HCEC 1CT (cell line): ENCODE results near the gene PGAP1.

Experiments used
- DNase-seq: peaks from one replicate; pipeline ENCODE4 v3.0.0-alpha.2; 2017

The PGAP1 gene, protein sequence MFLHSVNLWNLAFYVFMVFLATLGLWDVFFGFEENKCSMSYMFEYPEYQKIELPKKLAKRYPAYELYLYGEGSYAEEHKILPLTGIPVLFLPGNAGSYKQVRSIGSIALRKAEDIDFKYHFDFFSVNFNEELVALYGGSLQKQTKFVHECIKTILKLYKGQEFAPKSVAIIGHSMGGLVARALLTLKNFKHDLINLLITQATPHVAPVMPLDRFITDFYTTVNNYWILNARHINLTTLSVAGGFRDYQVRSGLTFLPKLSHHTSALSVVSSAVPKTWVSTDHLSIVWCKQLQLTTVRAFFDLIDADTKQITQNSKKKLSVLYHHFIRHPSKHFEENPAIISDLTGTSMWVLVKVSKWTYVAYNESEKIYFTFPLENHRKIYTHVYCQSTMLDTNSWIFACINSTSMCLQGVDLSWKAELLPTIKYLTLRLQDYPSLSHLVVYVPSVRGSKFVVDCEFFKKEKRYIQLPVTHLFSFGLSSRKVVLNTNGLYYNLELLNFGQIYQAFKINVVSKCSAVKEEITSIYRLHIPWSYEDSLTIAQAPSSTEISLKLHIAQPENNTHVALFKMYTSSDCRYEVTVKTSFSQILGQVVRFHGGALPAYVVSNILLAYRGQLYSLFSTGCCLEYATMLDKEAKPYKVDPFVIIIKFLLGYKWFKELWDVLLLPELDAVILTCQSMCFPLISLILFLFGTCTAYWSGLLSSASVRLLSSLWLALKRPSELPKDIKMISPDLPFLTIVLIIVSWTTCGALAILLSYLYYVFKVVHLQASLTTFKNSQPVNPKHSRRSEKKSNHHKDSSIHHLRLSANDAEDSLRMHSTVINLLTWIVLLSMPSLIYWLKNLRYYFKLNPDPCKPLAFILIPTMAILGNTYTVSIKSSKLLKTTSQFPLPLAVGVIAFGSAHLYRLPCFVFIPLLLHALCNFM

DNA sequence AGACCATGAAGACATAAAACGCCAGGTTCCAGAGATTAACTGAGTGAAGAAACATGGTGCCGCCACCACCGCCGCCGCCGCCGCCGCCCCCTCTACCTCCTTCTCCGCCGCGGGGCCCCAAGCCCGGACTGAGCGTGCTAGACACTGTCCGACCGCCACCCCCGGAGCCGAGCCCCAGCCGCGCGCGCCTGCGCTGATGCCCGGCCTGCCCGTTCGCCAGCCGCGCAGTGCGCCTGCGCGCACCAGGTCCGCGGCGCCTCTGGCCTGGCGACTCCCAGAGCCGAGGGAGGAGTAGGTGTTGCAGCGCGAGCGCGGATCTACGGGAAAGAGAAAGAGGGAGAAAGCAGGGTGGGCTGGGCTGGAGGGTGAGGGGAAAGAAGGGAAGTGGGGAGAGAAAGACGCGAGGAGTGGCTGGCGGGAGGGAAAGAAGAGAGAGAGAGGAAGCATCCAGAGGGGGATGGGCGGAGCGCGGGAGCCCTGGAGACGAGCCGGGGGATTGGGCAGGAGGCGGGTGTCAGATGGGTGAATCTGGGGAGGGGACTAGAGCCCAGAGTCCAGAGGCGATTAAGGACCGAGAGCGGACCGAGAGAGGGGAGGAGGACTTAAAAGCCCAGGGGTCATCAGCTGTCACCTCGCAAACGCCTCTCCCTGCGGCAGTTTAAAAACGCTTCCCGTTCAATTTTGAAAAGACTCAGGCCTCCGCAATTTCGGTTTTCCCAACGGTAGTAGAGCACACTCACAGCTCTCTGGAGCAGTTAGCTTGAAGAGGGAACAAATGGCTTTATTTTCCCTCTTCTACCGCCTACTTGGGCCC lies at the start of gene PGAP1:
PGAP1 (minus strand) TSS at position 146 of the 814 bp plus-strand sequence; CDS start at position 55, 91 bp downstream.
- DNase-seq: peak; percentile 83

DNA sequence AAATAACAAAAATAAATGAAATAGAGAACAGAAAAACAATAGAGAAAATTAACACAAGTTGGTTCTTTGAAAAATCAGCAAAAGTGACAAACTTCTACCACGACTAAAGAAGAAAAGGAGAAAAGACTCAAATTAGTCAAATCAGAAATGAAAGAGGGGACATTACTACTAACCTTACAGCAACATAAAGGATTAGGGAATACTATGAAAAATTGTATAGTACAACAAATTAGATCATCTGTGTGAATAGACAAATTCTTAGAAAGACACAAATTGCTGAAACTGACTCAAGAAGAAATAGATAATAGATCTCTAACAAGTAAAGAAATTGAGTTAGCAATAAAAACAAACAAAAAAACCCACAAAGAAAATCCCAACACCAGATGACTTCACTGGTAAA lies 48.5 kb upstream of the PGAP1 start:
- no peak for DNase-seq

DNA sequence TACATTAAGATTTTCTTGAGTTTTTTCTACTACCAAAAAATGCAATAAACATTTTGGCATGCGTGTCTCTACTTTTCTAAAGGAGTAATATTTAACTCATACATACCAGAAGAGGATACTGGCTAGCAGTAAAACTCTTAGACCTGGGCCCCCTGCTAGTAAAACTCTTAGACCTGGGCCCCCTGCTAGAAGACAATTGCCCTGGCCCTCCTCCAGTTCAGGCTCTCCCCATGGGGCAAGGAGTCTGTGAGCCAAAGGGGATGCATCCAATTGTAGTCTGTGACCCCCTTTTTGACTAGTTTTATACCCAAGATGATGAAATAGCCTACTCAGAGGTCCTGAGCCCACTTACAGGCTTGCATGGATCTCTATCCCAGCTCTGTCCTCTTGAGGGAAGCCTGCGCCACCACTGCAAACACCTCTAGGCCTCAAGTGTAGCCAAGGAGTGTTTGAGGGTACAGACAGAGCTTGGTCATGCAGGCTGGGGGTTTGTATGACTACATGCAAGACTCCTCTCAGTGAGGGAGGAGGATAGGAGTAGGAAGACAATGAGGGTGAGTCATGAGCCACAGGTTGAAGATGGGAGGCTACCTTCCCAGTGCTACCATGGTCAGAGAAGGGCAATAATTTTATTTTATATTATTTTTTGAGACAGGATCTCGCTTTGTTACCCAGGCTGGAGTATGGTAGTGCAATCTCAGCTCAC lies 45.2 kb upstream of the PGAP1 start:
- no peak for DNase-seq

DNA sequence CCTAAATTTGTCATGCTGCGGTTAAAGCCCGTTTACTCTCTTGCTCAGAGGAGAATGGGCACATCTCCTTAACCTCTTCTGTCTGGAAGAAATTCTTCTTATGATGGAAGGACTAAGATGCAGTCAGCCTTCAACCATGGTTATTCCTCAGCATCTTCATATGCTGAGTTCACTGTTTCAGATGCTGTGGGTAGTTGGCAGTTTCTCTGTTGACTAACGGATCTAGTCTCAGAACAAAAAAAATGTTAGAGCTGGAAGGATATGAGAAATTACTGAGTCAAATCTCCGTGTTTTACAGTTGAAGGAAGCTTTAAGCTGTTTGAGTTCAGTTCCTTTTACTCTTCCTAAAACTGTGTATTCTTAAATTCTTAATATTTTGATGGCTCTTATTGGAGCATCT lies 43.6 kb upstream of the PGAP1 start:
- no peak for DNase-seq

DNA sequence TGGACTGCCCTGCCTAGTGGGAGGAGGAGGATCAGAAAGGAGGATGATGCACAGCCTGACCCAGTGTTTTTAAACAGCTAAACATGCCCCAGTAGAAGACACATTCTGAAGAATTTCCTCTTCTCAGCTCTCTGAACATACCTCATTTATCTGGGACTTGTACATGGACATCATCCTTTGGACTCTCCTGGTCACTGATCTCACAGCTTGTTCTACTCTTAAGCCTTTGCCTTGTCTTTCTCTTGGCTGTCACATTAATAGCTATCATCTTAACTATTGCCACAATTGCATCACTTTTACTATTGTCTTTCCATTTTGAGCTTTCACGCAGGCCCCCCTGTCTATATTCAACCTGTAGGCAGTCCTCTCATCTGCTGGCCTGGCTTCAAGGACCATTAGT lies 42.0 kb upstream of the PGAP1 start:
- DNase-seq: no peak

DNA sequence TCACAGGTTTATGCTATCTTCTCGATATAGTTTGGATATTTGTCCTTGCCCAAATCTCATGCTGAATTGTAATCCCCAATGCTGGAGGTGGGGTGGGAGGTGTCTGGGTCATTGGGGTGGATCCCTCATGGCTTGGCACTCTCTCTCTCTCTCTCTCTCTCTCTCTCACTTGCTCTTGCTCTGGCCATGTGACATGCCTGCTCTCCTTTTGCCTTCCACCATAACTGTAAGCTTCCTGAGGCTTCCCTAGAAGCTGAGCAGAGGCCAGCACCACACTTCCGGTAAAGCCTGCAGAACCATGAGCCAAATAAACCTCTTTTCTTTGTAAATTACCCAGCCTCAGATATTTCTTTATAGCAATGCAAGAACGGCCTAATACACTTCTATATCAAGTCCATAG lies 41.3 kb upstream of the PGAP1 start:
- DNase-seq: no peak

DNA sequence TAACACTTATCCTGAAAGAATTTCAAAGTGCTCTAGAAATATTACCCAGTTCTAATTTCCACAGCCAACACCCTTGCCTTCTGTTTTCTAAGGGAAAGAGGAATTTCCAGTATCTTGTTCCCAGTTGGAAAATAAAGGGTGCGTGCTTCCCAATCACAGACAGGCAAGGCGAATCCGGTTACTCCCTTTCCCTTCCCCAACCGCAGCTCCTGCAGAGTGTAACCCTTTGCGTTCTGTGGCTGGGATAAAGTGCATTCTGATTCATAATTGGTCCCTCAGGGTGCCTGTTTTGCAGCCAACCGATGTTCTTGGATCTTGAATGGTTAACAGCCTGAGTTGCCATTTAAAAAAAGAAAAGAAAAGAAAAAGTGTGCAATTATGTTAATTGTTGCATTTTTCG lies 40.6 kb upstream of the PGAP1 start:
- peak; percentile 80 for DNase-seq

DNA sequence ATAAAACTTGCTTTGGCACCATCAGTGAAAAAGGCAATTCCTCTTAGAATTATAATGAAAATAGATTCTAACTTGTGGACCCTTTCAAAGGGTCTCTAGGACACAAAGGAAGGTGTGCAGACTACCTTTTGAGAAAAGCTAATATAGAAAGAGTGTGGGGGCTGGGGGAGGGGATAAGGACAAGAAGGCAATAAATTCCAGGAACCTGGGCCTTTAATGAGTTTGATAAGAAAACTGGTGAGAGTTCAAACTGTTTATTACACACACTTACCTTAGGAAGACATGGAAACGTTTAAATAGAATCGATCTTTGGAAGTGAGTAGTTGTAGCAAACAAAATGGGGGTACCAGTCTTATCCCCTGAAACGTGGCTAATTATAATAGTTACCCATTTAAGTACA lies 39.6 kb upstream of the PGAP1 start:
- no peak for DNase-seq

DNA sequence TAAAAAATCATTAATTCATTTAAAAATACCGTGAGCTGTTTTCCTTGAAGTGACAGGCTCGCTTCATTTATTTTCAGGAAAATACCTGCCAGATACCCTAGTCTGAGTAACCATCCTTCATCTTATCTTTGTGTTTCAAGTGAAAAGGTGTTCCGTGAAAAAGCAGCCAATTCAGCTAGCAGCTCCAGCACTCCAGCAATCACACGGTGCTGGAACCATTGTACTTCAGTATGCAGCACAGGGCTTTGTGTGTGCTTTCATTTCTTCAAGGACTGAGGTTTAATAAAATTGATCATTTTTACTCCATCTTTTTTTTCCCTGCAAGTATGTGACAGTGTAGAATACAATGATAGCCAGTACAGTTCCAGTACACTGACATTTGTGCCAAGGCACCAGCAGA lies 39.1 kb upstream of the PGAP1 start:
- DNase-seq: no peak

DNA sequence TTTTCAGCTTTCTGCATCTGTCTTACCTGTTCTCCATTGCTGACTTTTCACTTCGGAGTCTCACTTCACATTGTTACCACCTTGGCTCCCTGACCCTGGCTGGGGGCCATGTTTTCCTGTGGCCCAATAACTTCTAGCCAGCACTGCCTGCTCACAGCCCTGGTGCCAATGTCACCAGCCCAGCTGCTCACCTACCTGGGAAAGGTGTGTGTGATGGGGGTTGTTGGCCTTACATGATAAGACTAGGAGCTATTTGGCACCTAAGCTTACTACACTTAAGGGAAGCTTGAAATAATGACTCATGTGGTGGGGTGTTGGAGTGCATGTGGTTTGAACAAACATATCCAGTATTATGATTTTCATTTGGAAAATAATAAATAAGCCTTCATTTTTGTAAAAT lies 37.5 kb upstream of the PGAP1 start:
- no peak for DNase-seq

DNA sequence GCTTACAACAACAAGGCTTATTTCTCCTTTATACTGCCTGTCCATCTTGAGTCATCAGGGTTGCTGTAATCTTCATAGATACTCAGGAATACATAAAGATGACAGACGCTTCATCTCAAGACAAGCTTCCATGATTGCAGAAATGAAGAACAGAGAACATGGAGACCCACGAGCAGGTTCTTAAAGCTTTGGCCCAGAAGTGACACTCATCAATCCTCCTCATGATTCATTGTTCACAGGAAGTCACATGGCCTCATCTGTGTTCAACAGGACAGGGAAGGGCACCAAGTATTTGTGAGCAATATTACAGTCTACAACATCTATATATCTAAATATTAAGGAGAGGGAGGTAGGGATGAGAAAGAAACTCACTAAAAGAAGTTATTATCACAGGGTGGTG lies 36.5 kb upstream of the PGAP1 start:
- no peak for DNase-seq

DNA sequence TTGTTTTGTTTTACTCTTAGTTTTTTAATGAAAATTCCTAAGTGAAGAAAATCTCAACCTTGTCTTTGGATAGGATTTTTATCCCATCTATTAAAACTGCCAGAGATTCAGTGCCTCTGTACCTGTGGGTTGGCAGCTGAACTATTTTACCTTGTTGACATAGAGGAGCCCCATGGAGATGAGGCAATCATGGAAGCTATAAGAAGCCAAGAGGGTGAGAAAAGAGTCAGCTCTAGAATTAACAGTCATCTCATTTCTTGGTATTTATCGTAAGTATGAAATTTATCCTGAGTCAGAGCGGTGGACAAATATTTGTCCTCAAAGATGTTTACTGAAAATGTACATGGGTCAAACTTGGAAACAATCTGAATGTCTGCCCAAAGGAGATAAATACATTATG lies 35.8 kb upstream of the PGAP1 start:
- no peak for DNase-seq

DNA sequence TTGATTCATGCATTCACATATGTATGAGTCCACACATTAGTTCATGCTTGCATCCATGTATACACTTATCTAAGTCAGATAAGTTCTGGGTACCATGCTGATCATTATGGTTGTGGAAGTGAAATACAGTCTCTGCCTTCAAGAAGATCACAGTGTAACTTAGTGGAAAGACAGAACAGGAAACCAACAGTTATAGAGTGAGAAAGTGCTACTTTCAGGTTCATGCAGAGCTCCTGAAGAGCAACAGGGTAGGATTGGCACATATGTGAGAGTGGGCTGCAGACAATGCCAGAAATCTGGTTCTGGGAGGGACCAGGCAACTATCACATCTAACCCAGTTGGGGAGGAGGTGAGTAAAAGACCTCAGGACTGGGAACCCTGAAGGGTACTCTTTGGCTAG lies 35.4 kb upstream of the PGAP1 start:
- DNase-seq: no peak

DNA sequence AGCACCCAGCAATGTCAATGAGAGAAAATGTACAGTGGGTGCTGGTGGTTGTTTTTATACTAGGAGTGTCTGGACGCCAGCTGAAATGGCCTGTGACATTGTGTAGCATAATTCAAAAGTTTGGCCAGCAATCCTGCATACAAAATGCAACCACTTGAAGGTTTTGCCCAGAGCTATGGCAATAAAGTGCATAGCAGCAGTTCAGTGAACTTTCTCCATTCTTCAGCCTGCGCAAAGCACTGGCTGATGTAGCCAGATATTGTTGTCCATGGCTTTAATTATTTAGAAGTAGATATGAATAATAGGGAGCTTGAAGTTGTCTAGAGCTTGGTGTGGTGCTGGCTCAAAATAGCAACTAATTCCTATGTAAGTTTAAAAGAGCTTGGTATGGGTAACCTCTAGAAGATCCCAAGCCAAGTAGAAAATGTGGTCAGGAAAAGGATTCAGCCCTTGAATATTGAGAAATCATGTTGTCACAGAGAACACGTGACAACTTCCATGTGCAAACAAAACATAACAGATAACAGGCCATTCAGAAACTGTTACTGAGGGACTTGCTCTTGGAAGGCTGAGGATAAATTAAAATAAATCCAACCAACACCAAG lies 33.3 kb upstream of the PGAP1 start:
- no peak for DNase-seq

DNA sequence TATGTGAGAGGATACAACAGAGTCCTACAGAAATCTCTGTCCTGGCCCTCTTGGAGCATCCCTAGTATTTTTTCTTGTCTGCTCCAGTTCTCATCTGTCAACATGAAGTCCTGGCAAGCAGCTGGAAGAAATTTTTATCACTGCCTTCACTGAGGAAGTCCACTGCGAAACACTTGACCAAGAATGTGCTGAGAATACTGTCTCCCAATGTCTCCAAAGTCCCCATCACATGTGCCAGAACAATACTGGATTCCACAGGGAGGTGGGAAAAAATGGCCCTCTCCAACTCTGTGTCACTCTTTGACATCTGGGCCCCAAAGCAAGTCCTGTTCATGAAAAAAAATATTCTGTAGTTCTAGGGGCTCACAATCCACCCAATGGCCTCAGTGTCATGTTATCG lies 32.8 kb upstream of the PGAP1 start:
- no peak for DNase-seq

DNA sequence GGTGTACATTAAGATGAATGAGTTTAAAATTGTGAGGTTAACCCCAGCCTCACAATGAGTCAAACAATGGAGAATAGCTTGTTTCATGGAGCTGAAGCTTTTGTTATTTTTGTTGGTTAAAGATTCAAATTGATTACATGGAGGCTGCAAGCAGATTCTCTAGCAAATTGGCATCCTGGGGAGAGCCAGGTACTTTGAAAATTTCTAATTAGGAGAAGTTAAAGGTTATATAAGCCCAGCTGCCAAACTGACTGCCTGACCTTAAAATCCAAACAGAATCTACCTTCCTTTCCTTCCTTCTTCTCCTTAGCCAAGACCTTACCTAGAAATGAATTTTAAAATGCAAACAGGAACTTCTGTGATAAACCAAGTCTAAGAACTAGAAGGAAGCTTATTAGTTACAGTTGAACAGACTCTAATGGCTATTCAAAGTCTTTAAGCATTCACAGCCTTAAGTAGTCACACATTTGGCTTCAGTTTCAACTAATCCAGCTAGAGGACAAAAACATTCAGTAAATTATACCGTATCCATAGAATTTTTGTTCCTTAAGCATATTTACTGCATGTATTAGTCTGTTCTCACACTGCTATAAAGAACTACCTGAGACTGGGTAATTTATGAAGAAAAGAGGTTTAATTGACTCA lies 31.5 kb upstream of the PGAP1 start:
- DNase-seq: no peak

DNA sequence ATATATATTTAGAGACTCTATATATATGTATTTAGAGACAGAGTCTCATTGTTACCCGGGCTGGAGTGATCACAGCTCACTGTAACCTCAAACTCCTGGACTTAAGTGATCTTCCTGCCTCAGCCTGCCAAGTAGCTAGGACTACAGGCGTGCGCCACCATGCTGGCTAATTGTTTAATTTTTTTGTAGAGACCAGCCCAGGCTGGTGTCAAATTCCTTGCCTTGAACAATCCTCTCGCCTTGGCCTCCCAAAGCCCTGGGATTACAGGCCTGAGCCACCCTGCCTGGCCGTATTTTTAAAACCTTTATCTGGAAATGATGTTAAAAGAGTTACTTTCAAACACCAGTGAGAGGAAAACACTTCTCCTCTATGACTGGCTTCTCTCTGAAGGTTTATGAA lies 30.9 kb upstream of the PGAP1 start:
- DNase-seq: no peak

DNA sequence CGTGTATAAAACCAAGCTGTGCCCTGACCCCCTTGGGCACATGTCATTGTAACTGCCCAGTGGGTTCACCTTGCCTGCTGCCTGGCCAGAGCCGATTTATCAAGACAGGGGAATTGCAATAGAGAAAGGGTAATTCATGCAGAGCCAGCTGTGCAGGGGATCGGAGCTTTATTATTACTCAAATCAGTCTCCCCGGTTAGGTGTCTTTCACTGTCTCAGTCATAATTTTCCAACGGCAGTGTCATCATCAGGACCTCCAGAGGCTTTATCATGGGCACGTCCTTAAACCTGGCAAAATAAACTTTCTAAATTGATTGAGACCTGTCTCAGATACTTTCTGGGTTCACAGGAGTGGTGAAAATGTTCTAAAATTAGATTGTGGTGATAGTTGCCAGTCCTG lies 29.6 kb upstream of the PGAP1 start:
- no peak for DNase-seq

DNA sequence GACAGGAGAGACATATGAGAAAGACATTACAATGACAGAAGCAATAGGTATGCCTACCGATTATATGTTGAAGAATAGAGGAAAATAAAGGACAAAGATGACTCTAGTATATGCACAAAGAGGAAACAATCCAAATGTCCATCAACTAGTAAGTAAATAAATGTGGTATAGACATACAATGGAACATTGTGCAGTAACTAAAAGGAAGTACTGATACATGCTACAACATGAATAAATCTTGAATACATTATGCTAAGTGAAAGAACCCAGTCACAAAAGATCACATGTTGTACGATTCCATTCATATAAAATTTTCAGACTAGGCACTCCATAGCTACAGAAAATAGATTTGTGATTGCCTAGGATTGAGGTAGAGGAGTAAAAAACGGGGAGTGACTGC lies 28.5 kb upstream of the PGAP1 start:
- DNase-seq: no peak

DNA sequence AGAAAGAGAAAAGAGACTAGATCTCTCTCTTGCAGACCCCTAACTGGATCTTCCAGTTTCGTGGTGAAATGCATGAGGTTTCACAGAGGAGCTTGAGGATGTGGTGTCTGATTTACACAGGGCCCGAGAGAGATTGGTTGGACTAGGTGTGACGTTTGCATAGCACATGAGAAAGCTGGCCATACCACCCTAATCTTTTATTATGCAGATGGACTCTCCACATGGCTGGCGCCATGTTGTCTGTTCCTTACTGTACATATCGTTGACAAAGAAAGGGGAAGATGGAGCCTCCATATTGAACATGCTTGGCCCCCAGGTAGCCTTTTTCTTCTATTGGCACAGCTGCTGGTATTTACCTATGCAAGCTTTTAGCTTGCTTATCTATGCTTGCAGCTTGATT lies 27.5 kb upstream of the PGAP1 start:
- DNase-seq: no peak

DNA sequence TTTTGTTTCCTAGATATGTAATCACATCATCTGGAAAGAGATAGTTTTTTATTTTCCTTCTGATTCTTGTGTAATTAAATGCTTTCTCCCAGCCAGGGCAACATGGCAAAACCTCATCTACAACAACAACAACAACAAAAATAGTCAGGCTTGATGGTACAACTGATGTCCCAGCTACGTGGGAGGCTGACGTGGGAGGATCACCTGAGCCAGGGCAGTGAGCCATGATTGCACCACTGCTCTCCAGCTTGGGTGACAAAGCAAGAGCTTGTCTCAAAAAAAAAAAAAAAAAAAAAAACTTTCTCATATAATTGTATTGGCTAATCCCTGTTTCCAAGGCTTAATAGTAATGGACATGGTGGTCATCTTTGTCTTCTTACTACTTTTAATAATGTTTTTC lies 26.4 kb upstream of the PGAP1 start:
- DNase-seq: no peak

DNA sequence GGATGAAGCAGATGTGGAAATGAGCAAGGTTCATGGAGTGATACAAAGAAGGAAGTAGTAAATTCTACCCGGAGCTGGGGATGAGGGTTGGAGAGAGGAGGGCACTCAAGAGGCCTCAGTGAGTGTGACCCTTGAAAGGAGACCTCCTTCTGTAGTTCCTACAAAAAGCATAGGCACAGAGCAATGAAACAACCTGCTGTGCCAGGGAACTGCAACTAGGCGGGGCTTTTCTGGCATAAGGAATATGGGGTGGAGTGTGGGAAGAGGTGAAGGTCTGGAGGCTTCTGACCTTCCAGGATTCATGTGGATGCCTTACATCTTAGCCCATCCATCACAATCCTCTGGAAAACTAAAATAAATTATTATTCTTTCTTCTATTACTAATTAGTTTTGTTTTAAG lies 25.5 kb upstream of the PGAP1 start:
- no peak for DNase-seq
